ENCODE measurements around the gene HTD2.

HTD2 gene

DNA sequence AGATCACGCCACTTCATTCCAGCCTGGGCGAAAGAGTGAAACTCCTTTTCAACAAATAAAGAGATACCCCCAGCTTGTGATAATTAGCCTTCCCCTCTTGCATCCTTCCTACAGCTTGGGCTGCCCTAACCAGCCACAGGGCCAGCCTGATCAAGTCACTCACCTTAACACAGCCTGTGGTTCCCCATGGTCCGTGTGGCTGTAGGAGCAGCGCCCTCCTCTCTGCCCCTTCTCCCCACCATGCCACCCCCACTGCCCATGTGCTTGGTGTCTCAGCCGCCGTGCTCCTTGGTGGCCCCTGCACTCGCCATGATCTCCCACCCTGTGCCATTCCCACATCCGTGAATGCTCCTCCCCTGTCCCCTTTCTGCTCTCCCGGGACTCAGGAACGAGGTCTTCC, 13.5 kb upstream of the HTD2 start:
- no peak for DNase-seq (ENCODE audit: low spot score)

- no peak for DNase-seq (ENCODE audit: low spot score)
These were observed 12.8 kb upstream of the HTD2 start for GRCh38 chr3:58293516-58293915.

- DNase-seq (ENCODE audit: low spot score): no peak
These were observed 10.1 kb upstream of the HTD2 start for GRCh38 chr3:58296269-58296668.

GRCh38 chr3:58296843-58297242, 9.5 kb upstream of the HTD2 start:
- DNase-seq (ENCODE audit: low spot score): no peak

- DNase-seq (ENCODE audit: low spot score): no peak
These were observed 8.1 kb upstream of the HTD2 start for GRCh38 chr3:58298190-58298589.

GRCh38 chr3:58299075-58299474, 7.2 kb upstream of the HTD2 start:
- DNase-seq (ENCODE audit: low spot score): no peak

DNA sequence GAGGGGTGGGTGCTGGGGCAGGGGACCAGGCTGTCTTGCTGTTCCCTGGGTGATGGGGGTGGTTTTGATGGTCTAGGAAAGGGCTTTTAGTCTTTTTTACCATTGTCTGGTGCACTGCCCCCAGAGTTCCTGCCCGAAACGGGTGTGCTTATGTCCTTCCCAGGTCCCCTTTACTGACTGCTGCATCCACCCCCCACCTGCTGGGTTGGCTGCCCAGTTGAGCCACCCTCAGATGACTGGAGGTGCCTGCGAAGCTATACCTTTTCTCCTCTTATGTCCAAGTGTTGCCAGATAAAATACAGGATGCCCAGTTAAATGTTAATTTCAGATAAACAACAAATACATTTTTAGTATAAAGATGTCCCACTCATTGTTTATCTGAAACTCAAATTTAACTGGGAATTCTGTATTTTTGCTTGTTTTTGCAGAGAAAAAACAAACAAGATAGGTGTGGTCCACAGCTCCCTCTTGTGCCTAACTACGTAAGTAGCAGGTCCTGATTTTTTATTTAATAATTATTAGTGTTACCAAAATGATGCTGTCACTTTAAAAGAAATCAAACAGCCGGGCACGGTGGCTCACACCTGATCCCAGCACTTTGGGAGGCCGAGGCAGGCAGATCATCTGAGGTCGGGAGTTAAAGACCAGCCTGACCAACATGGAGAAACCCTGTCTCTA, 6.3 kb upstream of the HTD2 start:
- DNase-seq (ENCODE audit: low spot score): no peak

- DNase-seq (ENCODE audit: low spot score): no peak
These were observed 1.4 kb downstream of the HTD2 start for GRCh38 chr3:58307639-58308215.

DNA sequence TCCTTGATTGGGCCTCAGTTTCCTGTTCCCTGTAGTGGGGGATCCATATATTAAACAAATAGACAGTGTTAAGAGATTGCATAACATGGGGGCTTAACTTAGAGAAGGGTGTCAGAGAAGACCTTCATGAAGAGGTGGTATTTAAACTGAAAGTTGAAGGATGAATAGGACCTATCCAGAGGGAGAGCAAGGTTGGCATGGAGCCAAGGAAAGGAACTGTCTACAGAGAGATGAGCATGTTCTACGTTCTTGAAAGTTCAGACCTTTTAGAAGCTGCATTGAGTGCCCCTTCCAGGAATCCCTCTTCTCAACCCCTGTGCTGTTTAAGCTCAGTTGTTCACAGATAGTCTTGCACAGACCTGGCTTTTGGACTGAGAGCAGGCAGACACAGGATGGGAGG, 2.4 kb downstream of the HTD2 start:
- no peak for DNase-seq (ENCODE audit: low spot score)

DNA sequence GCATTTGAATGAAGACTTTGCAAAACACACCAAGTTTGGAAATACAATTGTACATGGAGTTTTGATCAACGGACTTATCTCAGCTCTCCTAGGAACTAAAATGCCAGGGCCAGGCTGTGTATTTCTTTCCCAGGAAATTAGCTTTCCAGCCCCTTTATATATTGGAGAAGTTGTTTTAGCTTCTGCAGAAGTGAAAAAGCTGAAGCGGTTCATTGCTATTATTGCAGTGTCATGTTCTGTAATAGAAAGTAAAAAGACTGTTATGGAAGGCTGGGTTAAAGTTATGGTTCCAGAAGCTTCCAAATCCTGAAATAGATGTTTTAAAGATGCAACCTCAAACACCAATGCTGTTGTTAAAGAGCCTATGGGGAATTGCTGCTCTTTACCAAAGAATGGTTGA, 11.5 kb downstream of the HTD2 start:
- no peak for DNase-seq (ENCODE audit: low spot score)

- no peak for DNase-seq (ENCODE audit: low spot score)
These were observed 15.5 kb downstream of the HTD2 start for GRCh38 chr3:58321791-58322190.

- no peak for DNase-seq (ENCODE audit: low spot score)
These were observed 16.5 kb downstream of the HTD2 start for GRCh38 chr3:58322793-58323192.

GRCh38 chr3:58323529-58324390, 17.4 kb downstream of the HTD2 start:
- DNase-seq (ENCODE audit: low spot score): no peak

DNA sequence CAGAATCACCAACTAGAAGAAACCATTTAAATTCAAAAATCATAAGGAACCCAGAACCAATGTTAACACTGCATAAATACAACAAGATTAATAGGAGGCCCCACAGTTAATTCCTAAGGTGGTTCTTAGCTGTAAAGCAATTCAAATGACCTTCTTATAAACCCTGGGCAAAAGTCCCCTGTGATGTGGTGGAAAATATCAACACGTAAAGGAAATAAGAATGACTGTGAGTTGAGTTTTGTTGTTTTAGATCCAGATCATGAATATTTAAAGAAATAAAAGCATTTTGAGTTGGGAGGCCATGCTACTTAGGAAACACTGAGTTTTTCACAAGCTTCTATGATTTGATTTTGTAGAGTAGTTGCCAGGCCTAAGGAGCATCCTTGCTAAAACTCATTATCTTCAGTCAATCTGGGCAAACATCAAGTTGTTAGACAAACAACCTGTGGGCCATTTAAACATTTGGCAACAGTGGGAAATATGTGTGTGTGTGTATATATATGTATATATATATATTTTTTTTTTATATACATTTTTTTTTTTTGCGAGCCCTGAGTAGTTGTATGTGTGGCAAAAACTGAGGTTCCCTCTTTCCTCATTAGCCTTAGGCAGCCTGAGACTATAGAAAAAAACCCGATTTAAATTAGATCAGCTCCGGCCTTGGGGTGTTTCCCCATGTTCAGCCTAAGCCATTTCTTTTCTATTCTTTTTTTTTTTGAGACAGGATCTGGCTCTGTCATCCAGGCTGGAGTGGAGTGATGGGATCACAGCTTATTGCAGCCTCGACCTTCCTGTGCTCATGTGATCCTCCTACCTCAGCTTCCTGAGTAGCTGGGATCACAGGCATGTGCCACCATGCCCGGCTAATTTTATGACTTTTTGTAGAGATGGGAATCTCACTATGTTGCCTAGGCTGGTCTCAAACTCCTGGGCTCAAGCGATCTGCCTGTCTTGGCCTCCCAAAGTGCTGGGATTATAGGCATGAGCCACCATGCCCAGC, 18.4 kb downstream of the HTD2 start:
- no peak for DNase-seq (ENCODE audit: low spot score)

GRCh38 chr3:58325525-58325992, 19.2 kb downstream of the HTD2 start:
- no peak for DNase-seq (ENCODE audit: low spot score)

DNA sequence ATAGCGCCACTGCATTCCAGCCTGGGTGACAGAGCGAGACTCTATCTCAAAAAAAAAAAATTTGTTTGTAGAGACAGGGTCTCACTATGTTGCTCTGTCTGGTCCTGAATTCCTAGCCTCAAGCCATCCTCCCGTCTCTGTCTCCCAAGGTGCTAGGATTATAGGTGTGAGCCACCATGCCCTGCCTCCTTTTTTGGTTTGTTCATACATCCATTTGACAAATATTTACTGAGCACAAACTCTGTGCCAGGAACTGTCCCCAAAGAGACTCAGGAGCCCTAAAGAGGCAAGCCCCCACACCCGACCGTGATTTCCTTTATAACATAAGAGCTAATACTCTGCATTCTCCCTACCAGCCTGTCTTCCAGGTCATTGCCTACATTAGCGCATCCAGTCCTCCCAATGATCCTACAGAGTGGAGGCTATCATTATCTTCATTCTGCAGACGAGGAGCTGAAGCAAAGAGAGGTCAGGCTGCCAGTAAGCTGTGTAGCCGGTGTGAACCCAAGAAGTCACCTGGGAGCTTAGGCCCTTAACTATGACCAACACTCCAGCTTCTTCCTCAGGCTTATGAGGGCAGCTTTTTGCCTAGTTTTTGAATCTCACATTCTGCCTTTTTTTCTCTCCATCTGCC, 20.1 kb downstream of the HTD2 start:
- no peak for DNase-seq (ENCODE audit: low spot score)

GRCh38 chr3:58329150-58329921, 23.0 kb downstream of the HTD2 start:
- no peak for DNase-seq (ENCODE audit: low spot score)

DNA sequence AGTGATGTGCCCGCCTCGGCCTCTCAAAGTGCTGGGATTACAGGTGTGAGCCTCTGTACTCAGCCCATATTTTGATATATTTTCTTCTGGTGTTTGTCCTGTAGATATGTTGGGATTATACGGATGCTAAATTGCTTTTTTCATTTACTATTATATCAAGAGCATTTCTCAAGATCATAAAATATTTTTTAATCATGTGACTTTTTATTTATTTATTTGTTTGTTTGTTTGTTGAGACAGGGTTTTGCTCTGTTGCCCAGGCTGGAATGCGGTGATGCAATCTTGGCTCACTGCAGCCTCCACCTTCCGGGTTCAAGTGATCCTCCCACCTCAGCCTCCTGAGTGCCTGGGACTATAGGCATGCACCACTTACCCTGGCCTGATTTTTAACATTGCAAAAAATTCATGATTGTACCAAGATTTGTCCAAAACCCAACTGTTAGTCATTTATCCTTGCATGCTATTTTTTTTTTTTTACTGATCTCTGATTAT, 23.6 kb downstream of the HTD2 start:
- no peak for DNase-seq (ENCODE audit: low spot score)

GRCh38 chr3:58331593-58332152, 25.4 kb downstream of the HTD2 start:
- DNase-seq (ENCODE audit: low spot score): no peak

DNA sequence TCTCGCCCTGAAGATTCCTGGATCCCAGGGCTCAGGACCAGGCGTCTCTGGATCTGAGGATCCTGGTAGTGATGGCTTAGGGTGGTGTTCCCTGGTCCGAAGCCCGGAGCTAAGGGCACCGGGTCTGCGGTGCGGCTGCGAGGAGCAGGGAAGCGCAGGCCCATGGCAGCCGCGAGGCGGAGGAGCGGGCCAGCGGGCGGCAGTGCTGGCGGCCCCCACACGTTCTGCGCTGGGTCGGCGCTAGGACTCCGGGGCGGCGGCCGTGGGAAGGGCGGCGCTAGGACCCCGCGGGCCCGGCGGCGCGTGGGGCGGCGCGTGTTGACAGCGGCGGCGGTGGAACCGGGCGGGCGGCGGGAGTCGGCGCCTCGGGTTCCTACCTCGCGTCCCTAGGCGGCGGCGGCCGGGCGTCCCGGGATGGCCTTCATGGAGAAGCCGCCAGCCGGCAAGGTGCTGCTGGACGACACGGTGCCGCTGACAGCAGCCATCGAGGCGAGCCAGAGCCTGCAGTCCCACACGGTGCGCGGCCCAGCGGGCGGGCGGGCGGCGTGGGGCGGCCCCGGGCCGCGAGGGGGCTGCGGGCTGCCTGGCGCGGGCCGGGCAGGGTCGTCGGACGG, 26.4 kb downstream of the HTD2 start, which contains the start of gene PXK:
TSS of gene PXK (plus strand) at position 318 of the 614 bp plus-strand sequence. CDS start at position 415, 97 bp downstream.
- peak; percentile 14 for DNase-seq (ENCODE audit: low spot score)
